Endodermal cell (in vitro differentiated cells): ENCODE results near the gene SH3BGRL. TPM values are rescaled to one million over a fixed set of nuclear protein-coding genes. Genes with fewer than 3 reads are reported as not detected.

Experiments used
- DNase-seq: peaks from one replicate; pipeline ENCODE4 v3.0.0-alpha.2; 2017
- H3K27ac ChIP-seq: 2 replicates; pipeline ENCODE4 v1.5.1; 2013; ENCODE audit warnings: mild to moderate bottlenecking, low read depth, low read length, moderate library complexity
- H3K27me3 ChIP-seq: 2 replicates; pipeline ENCODE4 v1.6.1; 2013; ENCODE audit warnings: mild to moderate bottlenecking, low read length, moderate library complexity; ENCODE audit not compliant: insufficient read depth, control insufficient read depth, poor library complexity, severe bottlenecking
- H3K36me3 ChIP-seq: 2 replicates; pipeline ENCODE4 v1.7.0; 2013; ENCODE audit warnings: mild to moderate bottlenecking, low read length, moderate library complexity; ENCODE audit not compliant: control insufficient read depth, insufficient read depth
- H3K4me1 ChIP-seq: one replicate; pipeline ENCODE4 v1.7.0; 2013; ENCODE audit warnings: low read length; ENCODE audit not compliant: control insufficient read depth, insufficient read depth
- H3K4me3 ChIP-seq: 2 replicates; pipeline ENCODE4 v1.5.1; 2013; ENCODE audit warnings: mild to moderate bottlenecking, low read length, moderate library complexity
- H3K9ac ChIP-seq: 2 replicates; pipeline ENCODE4 v1.6.1; 2013; ENCODE audit warnings: mild to moderate bottlenecking, low read length, moderate library complexity; ENCODE audit not compliant: poor library complexity, severe bottlenecking; ENCODE audit errors: extremely low read depth
- H3K9me3 ChIP-seq: 2 replicates; pipeline ENCODE4 v1.6.1; 2013; ENCODE audit warnings: mild to moderate bottlenecking, low read length, moderate library complexity; ENCODE audit not compliant: control insufficient read depth
- H3K27ac Mint-ChIP-seq: 2 replicates; pipeline ENCODE4 v1.8.0; 2020; ENCODE audit warnings: mixed read lengths
- H3K27me3 Mint-ChIP-seq: 2 replicates; pipeline ENCODE4 v1.8.0; 2021; ENCODE audit warnings: mild to moderate bottlenecking, mixed read lengths; ENCODE audit not compliant: insufficient read depth
- H3K36me3 Mint-ChIP-seq: 2 replicates; pipeline ENCODE4 v1.8.0; 2020; ENCODE audit warnings: low read depth, mixed read lengths
- H3K4me1 Mint-ChIP-seq: 2 replicates; pipeline ENCODE4 v1.8.0; 2020; ENCODE audit warnings: mixed read lengths
- H3K4me3 Mint-ChIP-seq: 2 replicates; pipeline ENCODE4 v1.8.0; 2020; ENCODE audit warnings: mild to moderate bottlenecking, moderate library complexity, mixed read lengths
- H3K9me3 Mint-ChIP-seq: 2 replicates; pipeline ENCODE4 v1.8.0; 2020; ENCODE audit warnings: mild to moderate bottlenecking, mixed read lengths
- CTCF ChIP-seq: fragments of 200-600 bp; sonication (generic); conservative IDR thresholded peaks from 2 replicates; pipeline ENCODE4 v1.5.0; 2021; ENCODE audit warnings: antibody characterized with exemption, mild to moderate bottlenecking
- WGBS, 2 experiments: methylation state at CpG; one replicate each; pipeline versions ENCODE4 v1.1.5 to v1.1.7; 2013; ENCODE audit warnings: missing lambda C conversion rate in 2 of 2, mixed read lengths in 1 of 2; ENCODE audit not compliant: insufficient coverage in 1 of 2, insufficient read length in 1 of 2; 5-methylcytosine and 5-hydroxymethylcytosine counted together
- total RNA-seq, 2 donors: library from RNA; stranded (reverse); fragmentation: NEBNext Ultra II Directional in 1 of 2; extraction: Animal tissue kit (Norgen Biotek cat#: 25700) in 1 of 2; gene quantifications; 2 replicates in 1 of 2; 3 replicates in 1 of 2; pipeline ENCODE4 v1.2.1, GENCODE V29; 2021

Gene SH3BGRL
- total RNA-seq, 2 donors from 2014 or later = 44.8 to 63.5 TPM

GRCh38 chrX:81304563-81304962, 102.7 kb downstream of the SH3BGRL start:
- no peaks in the 10 kb centered on the region for H3K36me3 Mint-ChIP-seq

GRCh38 chrX:81305240-81305639, 103.3 kb downstream of the SH3BGRL start:
- no peaks in the 10 kb centered on the region for H3K27me3 Mint-ChIP-seq
- no peaks in the 10 kb centered on the region for H3K36me3 Mint-ChIP-seq
- H3K4me1 Mint-ChIP-seq = no peaks in the 10 kb centered on the region
- no CpG with 5 or more reads among the region's 1 CpG for WGBS, 2 experiments
- no peaks in the 10 kb centered on the region for H3K9me3 ChIP-seq
- no peaks in the 10 kb centered on the region for H3K27me3 ChIP-seq
- H3K4me3 Mint-ChIP-seq = no peak overlapping the region
- H3K27ac Mint-ChIP-seq = no peak overlapping the region
- H3K4me3 ChIP-seq = no peak overlapping the region
- no peak for DNase-seq
- H3K4me1 ChIP-seq = no peaks in the 10 kb centered on the region
- no peak for TF ChIP-seq CTCF
- no peak overlapping the region for H3K9ac ChIP-seq
- peaks cover 39% of the 10 kb centered on the region for H3K9me3 Mint-ChIP-seq
- H3K27ac ChIP-seq = no peak overlapping the region
- H3K36me3 ChIP-seq = no peaks in the 10 kb centered on the region

More at GRCh38 chrX:81304563-81304962, 102.7 kb downstream of the SH3BGRL start:
- Histone ChIP-seq H3K27ac (no peak overlapping the region), H3K36me3 (no peaks in the 10 kb centered on the region), H3K9me3 (no peaks in the 10 kb centered on the region), H3K4me3 (no peak overlapping the region), H3K4me1 (no peaks in the 10 kb centered on the region), H3K9ac (no peak overlapping the region), H3K27me3 (no peaks in the 10 kb centered on the region)
- peaks cover 45% of the 10 kb centered on the region for H3K9me3 Mint-ChIP-seq
- H3K27ac Mint-ChIP-seq = no peak overlapping the region
- no peak for TF ChIP-seq CTCF
- H3K4me3 Mint-ChIP-seq = no peak overlapping the region
- no peaks in the 10 kb centered on the region for H3K27me3 Mint-ChIP-seq
- H3K4me1 Mint-ChIP-seq = no peaks in the 10 kb centered on the region
- no peak for DNase-seq

- no peaks in the 10 kb centered on the region for H3K36me3 Mint-ChIP-seq
- H3K4me3 Mint-ChIP-seq = no peak overlapping the region
- Histone ChIP-seq H3K27me3 (no peaks in the 10 kb centered on the region), H3K4me3 (no peak overlapping the region), H3K36me3 (no peaks in the 10 kb centered on the region), H3K27ac (no peak overlapping the region), H3K9me3 (no peaks in the 10 kb centered on the region), H3K4me1 (no peaks in the 10 kb centered on the region), H3K9ac (no peak overlapping the region)
- TF ChIP-seq CTCF = no peak
- no peaks in the 10 kb centered on the region for H3K4me1 Mint-ChIP-seq
- DNase-seq = no peak
- WGBS, 2 experiments = 86 to 100% methylated on average over 1 to 7 of the region's 7 CpGs
- no peaks in the 10 kb centered on the region for H3K27me3 Mint-ChIP-seq
- no peak overlapping the region for H3K27ac Mint-ChIP-seq
- H3K9me3 Mint-ChIP-seq = peaks cover 59% of the 10 kb centered on the region
Measured at GRCh38 chrX:81308086-81308829, 106.4 kb downstream of the SH3BGRL start.
